SU-DHL-6 (cell line): ENCODE measurements around the gene WDR59.

Experiments used
- CTCF ChIP-seq: fragments of 200-600 bp; sonication (generic); IDR thresholded peaks from one replicate; pipeline ENCODE4 v1.5.1; 2017; ENCODE audit warnings: antibody characterized with exemption, mild to moderate bottlenecking, low read length, moderate library complexity; ENCODE audit not compliant: insufficient read depth, poor library complexity, severe bottlenecking
- EZH2phosphoT487 ChIP-seq: fragments of 200-600 bp; sonication (generic), shearing (Covaris generic); conservative IDR thresholded peaks from 2 replicates; pipeline ENCODE4 v1.6.1; 2018; ENCODE audit warnings: mild to moderate bottlenecking, antibody characterized with exemption, low read length, moderate library complexity, mixed read lengths

- TF ChIP-seq CTCF (no peak), EZH2phosphoT487 (no peak)
Measured at GRCh38 chr16:75028544-75029135, 43.7 kb upstream of the WDR59 start.
